GM18873 (cell line): ENCODE measurements around the gene ACSL6.

Experiments
- ATAC-seq: cut with Tn5 transposase; IDR thresholded peaks from one replicate; pipeline ENCODE4 v1.9.1; 2021; ENCODE audit warnings: mild to moderate bottlenecking, moderate library complexity, moderate number of reproducible peaks; ENCODE audit not compliant: unreplicated experiment, low FRiP score

The ACSL6 gene

GRCh38 chr5:131986161-131986912, 25.1 kb downstream of the ACSL6 start:
- no peak for ATAC-seq

- ATAC-seq = no peak
These were observed 26.3 kb downstream of the ACSL6 start for GRCh38 chr5:131984956-131985665.

GRCh38 chr5:131983244-131983771, 28.1 kb downstream of the ACSL6 start:
- ATAC-seq = no peak

GRCh38 chr5:131981516-131981915, 29.9 kb downstream of the ACSL6 start:
- ATAC-seq = no peak

- no peak for ATAC-seq
These were observed 30.8 kb downstream of the ACSL6 start for GRCh38 chr5:131980696-131981095.

- ATAC-seq = no peak
These were observed 31.6 kb downstream of the ACSL6 start for GRCh38 chr5:131979816-131980215.

GRCh38 chr5:131977212-131977604, 34.2 kb downstream of the ACSL6 start:
- no peak for ATAC-seq

- no peak for ATAC-seq
These were observed 34.8 kb downstream of the ACSL6 start for GRCh38 chr5:131976414-131977211.

GRCh38 chr5:131974956-131975726, 36.3 kb downstream of the ACSL6 start:
- ATAC-seq = no peak

GRCh38 chr5:131974622-131974955, 36.9 kb downstream of the ACSL6 start:
- ATAC-seq = no peak

- no peak for ATAC-seq
These were observed 37.4 kb downstream of the ACSL6 start for GRCh38 chr5:131974016-131974415.

GRCh38 chr5:131973089-131973712, 38.3 kb downstream of the ACSL6 start:
- no peak for ATAC-seq

- no peak for ATAC-seq
These were observed 43.0 kb downstream of the ACSL6 start for GRCh38 chr5:131968396-131968954.

GRCh38 chr5:131966551-131966950, 44.9 kb downstream of the ACSL6 start:
- ATAC-seq = no peak

- ATAC-seq = no peak
These were observed 45.5 kb downstream of the ACSL6 start for GRCh38 chr5:131965826-131966415.

- ATAC-seq = no peak
These were observed 51.6 kb downstream of the ACSL6 start for GRCh38 chr5:131959906-131960305.

- no peak for ATAC-seq
These were observed 52.3 kb downstream of the ACSL6 start for GRCh38 chr5:131959136-131959535.

- no peak for ATAC-seq
These were observed 53.6 kb downstream of the ACSL6 start for GRCh38 chr5:131957721-131958441.

- ATAC-seq = no peak
These were observed 57.5 kb downstream of the ACSL6 start for GRCh38 chr5:131953969-131954368.
